ENCODE data around the gene PACS2. TPM values are rescaled to one million over a fixed set of nuclear protein-coding genes. Genes with fewer than 3 reads are reported as not detected.
"Not testable (repeated sequence)": the region's sequence is repeated elsewhere in the genome, so short reads cannot be mapped to it uniquely, and the experiment has no call there.

PACS2 gene
- total RNA-seq, 1 experiment from 2014 or later = 100 TPM

DNA sequence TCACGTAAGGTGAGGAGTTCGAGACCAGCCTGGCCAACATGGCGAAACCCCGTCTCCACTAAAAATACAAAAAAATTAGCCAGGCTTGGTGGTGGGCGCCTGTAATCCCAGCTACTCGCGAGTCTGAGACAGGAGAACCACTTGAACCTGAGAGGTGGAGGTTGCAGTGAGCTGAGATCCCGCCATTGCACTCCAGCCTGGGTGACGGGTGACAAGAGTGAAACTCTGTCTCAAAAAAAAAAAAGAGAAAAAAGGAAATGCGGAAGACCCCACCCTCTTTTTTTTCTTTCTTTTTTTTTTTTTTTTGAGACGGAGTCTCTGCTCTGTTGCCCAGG lies 12.7 kb upstream of the PACS2 start:
- Mint-ChIP-seq H3K4me1 (peaks cover 16% of the 10 kb centered on the region), H3K4me3 (peak overlapping the region; percentile 91), H3K27ac (peak overlapping the region; percentile 98), H3K27me3 (ENCODE audit: low read depth) (peaks cover 40% of the 10 kb centered on the region)
- ChIA-PET CTCF (interaction anchor here (0.7 to 2.0 kb wide), 7 partner anchors 11 to 212 kb away, joined by 3 to 9 read pairs (median 6); no protein-coding TSS in a partner anchor), POLR2A (interaction anchor here (1.2 to 1.7 kb wide), 2 partner anchors 12 to 120 kb away, joined by 4 to 7 read pairs; partner anchors contain the start of gene PACS2)
- not testable (repeated sequence) for ATAC-seq; DNase-seq (ENCODE audit: low spot score); H3K9me3 Mint-ChIP-seq; H3K36me3 Mint-ChIP-seq

DNA sequence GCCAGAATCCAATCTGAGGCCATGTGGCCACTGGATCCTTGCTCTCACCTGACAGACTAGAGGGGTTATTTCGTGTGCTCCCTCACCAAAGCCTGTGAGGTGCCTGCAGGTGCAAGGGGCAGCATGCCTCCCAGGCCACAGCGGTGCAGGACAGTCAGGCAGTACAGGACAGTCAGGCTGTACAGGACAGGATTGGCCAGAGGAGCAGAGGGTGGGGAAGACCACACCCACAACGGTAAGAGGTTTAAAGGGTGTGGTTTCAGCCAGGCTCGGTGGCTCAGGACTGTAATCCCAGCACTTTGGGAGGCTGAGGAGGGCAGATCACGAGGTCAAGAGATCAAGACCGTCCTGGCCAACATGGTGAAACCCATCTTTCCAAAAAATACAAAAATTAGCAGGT lies 10.6 kb upstream of the PACS2 start:
- POLR2A ChIA-PET = no interaction called here
- no peak overlapping the region for H3K27ac Mint-ChIP-seq
- no peak for ATAC-seq
- TF ChIP-seq ZNF219 (CRISPR knock-in tag; IDR thresholded peaks at IDR 0.05; ENCODE audit: borderline replicate concordance) (no peak), ZNF121 (CRISPR knock-in tag; IDR thresholded peaks at IDR 0.05) (peak; percentile 54; the same call in 1 of the 2 replicates)
- peaks cover 36% of the 10 kb centered on the region for H3K27me3 Mint-ChIP-seq (ENCODE audit: low read depth)
- peaks cover 25% of the 10 kb centered on the region for H3K4me1 Mint-ChIP-seq
- H3K36me3 Mint-ChIP-seq = peaks cover 5% of the 10 kb centered on the region; the same call in 1 of the 2 replicates
- DNase-seq (ENCODE audit: low spot score) = no peak
- peaks cover 5% of the 10 kb centered on the region; the same call in 1 of the 2 replicates for H3K9me3 Mint-ChIP-seq
- CTCF ChIA-PET = interaction anchor here (1.7 kb wide), 1 partner anchor 10 kb away, joined by 4 read pairs; the partner anchor contains the start of gene PACS2
- peak overlapping the region; percentile 56; the same call in 1 of the 2 replicates for H3K4me3 Mint-ChIP-seq

DNA sequence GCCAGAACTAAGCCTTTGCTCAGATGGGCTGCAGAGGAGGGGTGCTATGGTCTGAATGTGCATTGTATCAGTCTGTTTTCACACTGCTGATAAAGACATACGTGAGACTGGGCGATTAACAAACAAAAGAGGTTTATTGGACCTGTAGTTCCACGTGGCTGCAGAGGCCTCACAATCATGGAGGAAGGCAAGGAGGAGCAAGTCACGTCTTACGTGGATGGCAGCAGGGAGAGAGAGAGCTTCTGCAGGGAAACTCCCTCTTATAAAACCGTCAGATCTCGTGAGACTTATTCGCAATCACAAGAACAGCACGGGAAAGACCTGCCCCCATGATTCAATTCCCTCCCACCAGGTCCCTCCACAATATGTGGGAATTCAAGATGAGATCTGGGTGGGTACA lies 10.0 kb upstream of the PACS2 start:
- CTCF ChIA-PET = no interaction called here
- peaks cover 3% of the 10 kb centered on the region; the same call in 1 of the 2 replicates for H3K36me3 Mint-ChIP-seq
- POLR2A ChIA-PET = no interaction called here
- H3K4me3 Mint-ChIP-seq = no peak overlapping the region
- DNase-seq (ENCODE audit: low spot score) (no peak), ATAC-seq (no peak)
- peaks cover 22% of the 10 kb centered on the region for H3K4me1 Mint-ChIP-seq
- peaks cover 30% of the 10 kb centered on the region for H3K27me3 Mint-ChIP-seq (ENCODE audit: low read depth)
- TF ChIP-seq TP53 (CRISPR knock-in tag; IDR thresholded peaks at IDR 0.05) (no peak), ZNF423 (CRISPR knock-in tag; IDR thresholded peaks at IDR 0.05) (no peak), ZNF671 (CRISPR knock-in tag; IDR thresholded peaks at IDR 0.05) (no peak), ZNF138 (CRISPR knock-in tag; conservative IDR thresholded peaks at IDR 0.05) (no peak), HMGA2 (CRISPR knock-in tag; IDR thresholded peaks at IDR 0.05) (no peak), RELA (CRISPR knock-in tag; IDR thresholded peaks at IDR 0.05; ENCODE audit: borderline replicate concordance) (no peak), SOX15 (CRISPR knock-in tag; IDR thresholded peaks at IDR 0.05) (no peak)
- TF ChIP-seq, protein P1, sequence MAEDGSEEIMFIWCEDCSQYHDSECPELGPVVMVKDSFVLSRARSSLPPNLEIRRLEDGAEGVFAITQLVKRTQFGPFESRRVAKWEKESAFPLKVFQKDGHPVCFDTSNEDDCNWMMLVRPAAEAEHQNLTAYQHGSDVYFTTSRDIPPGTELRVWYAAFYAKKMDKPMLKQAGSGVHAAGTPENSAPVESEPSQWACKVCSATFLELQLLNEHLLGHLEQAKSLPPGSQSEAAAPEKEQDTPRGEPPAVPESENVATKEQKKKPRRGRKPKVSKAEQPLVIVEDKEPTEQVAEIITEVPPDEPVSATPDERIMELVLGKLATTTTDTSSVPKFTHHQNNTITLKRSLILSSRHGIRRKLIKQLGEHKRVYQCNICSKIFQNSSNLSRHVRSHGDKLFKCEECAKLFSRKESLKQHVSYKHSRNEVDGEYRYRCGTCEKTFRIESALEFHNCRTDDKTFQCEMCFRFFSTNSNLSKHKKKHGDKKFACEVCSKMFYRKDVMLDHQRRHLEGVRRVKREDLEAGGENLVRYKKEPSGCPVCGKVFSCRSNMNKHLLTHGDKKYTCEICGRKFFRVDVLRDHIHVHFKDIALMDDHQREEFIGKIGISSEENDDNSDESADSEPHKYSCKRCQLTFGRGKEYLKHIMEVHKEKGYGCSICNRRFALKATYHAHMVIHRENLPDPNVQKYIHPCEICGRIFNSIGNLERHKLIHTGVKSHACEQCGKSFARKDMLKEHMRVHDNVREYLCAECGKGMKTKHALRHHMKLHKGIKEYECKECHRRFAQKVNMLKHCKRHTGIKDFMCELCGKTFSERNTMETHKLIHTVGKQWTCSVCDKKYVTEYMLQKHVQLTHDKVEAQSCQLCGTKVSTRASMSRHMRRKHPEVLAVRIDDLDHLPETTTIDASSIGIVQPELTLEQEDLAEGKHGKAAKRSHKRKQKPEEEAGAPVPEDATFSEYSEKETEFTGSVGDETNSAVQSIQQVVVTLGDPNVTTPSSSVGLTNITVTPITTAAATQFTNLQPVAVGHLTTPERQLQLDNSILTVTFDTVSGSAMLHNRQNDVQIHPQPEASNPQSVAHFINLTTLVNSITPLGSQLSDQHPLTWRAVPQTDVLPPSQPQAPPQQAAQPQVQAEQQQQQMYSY (CRISPR knock-in tag; IDR thresholded peaks at IDR 0.05) = no peak
- TF ChIP-seq, protein P2, sequence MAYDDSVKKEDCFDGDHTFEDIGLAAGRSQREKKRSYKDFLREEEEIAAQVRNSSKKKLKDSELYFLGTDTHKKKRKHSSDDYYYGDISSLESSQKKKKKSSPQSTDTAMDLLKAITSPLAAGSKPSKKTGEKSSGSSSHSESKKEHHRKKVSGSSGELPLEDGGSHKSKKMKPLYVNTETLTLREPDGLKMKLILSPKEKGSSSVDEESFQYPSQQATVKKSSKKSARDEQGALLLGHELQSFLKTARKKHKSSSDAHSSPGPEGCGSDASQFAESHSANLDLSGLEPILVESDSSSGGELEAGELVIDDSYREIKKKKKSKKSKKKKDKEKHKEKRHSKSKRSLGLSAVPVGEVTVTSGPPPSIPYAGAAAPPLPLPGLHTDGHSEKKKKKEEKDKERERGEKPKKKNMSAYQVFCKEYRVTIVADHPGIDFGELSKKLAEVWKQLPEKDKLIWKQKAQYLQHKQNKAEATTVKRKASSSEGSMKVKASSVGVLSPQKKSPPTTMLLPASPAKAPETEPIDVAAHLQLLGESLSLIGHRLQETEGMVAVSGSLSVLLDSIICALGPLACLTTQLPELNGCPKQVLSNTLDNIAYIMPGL (CRISPR knock-in tag; IDR thresholded peaks at IDR 0.05) = no peak
- TF ChIP-seq, protein P3, sequence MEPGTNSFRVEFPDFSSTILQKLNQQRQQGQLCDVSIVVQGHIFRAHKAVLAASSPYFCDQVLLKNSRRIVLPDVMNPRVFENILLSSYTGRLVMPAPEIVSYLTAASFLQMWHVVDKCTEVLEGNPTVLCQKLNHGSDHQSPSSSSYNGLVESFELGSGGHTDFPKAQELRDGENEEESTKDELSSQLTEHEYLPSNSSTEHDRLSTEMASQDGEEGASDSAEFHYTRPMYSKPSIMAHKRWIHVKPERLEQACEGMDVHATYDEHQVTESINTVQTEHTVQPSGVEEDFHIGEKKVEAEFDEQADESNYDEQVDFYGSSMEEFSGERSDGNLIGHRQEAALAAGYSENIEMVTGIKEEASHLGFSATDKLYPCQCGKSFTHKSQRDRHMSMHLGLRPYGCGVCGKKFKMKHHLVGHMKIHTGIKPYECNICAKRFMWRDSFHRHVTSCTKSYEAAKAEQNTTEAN (CRISPR knock-in tag; IDR thresholded peaks at IDR 0.05) = no peak
- TF ChIP-seq, protein P4, sequence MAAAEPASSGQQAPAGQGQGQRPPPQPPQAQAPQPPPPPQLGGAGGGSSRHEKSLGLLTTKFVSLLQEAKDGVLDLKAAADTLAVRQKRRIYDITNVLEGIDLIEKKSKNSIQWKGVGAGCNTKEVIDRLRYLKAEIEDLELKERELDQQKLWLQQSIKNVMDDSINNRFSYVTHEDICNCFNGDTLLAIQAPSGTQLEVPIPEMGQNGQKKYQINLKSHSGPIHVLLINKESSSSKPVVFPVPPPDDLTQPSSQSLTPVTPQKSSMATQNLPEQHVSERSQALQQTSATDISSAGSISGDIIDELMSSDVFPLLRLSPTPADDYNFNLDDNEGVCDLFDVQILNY (CRISPR knock-in tag; IDR thresholded peaks at IDR 0.05) = no peak
- TF ChIP-seq, protein P5, sequence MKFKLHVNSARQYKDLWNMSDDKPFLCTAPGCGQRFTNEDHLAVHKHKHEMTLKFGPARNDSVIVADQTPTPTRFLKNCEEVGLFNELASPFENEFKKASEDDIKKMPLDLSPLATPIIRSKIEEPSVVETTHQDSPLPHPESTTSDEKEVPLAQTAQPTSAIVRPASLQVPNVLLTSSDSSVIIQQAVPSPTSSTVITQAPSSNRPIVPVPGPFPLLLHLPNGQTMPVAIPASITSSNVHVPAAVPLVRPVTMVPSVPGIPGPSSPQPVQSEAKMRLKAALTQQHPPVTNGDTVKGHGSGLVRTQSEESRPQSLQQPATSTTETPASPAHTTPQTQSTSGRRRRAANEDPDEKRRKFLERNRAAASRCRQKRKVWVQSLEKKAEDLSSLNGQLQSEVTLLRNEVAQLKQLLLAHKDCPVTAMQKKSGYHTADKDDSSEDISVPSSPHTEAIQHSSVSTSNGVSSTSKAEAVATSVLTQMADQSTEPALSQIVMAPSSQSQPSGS (CRISPR knock-in tag; IDR thresholded peaks at IDR 0.05; ENCODE audit: borderline replicate concordance, low read depth) = no peak
- TF ChIP-seq, protein P6, sequence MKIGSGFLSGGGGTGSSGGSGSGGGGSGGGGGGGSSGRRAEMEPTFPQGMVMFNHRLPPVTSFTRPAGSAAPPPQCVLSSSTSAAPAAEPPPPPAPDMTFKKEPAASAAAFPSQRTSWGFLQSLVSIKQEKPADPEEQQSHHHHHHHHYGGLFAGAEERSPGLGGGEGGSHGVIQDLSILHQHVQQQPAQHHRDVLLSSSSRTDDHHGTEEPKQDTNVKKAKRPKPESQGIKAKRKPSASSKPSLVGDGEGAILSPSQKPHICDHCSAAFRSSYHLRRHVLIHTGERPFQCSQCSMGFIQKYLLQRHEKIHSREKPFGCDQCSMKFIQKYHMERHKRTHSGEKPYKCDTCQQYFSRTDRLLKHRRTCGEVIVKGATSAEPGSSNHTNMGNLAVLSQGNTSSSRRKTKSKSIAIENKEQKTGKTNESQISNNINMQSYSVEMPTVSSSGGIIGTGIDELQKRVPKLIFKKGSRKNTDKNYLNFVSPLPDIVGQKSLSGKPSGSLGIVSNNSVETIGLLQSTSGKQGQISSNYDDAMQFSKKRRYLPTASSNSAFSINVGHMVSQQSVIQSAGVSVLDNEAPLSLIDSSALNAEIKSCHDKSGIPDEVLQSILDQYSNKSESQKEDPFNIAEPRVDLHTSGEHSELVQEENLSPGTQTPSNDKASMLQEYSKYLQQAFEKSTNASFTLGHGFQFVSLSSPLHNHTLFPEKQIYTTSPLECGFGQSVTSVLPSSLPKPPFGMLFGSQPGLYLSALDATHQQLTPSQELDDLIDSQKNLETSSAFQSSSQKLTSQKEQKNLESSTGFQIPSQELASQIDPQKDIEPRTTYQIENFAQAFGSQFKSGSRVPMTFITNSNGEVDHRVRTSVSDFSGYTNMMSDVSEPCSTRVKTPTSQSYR (CRISPR knock-in tag; IDR thresholded peaks at IDR 0.05) = no peak
- TF ChIP-seq, protein P7, sequence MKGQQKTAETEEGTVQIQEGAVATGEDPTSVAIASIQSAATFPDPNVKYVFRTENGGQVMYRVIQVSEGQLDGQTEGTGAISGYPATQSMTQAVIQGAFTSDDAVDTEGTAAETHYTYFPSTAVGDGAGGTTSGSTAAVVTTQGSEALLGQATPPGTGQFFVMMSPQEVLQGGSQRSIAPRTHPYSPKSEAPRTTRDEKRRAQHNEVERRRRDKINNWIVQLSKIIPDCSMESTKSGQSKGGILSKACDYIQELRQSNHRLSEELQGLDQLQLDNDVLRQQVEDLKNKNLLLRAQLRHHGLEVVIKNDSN (CRISPR knock-in tag; IDR thresholded peaks at IDR 0.05) = no peak
- TF ChIP-seq, protein P8, sequence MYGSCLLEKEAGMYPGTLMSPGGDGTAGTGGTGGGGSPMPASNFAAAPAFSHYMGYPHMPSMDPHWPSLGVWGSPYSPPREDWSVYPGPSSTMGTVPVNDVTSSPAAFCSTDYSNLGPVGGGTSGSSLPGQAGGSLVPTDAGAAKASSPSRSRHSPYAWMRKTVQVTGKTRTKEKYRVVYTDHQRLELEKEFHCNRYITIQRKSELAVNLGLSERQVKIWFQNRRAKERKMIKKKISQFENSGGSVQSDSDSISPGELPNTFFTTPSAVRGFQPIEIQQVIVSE (CRISPR knock-in tag; IDR thresholded peaks at IDR 0.05; ENCODE audit: borderline replicate concordance) = no peak
- H3K27ac Mint-ChIP-seq = no peak overlapping the region
- peaks cover 3% of the 10 kb centered on the region; the same call in 1 of the 2 replicates for H3K9me3 Mint-ChIP-seq
